ENCODE results near the gene CCDC192. TPM values are rescaled to one million over a fixed set of nuclear protein-coding genes. Genes with fewer than 3 reads are reported as not detected.

The CCDC192 gene
- total and polyA plus RNA-seq, 2 donors, result 0.09 to 0.11 TPM

DNA sequence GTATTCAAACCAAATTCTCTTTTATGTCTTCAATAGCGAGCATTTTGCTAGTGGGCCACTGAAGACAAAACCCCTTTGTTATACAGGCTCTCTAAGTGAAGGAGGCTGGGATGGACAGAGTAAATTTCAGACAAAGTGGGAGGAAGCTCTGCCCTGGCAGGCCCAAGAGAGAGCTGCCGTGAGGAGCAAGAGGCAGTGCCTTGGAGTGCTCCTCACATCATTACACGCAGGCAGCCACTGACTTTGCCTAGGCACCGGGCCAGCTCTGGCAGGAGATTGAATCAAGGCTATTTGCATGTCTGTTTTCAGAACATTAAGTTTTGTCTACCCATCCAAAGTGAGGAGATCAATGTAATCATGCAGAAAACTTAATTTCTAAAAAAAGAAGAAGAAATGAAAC, 167.7 kb downstream of the CCDC192 start:
- Histone ChIP-seq H3K9me3 (ENCODE audit: control insufficient read depth in 2 of 2, insufficient read depth in 1 of 2, low read length in 1 of 2) (no peaks in the 10 kb centered on the region), H3K27me3 (ENCODE audit: control insufficient read depth in 2 of 2, insufficient read depth in 1 of 2, low read length in 1 of 2) (no peaks in the 10 kb centered on the region), H3K4me1 (ENCODE audit: control insufficient read depth in 2 of 2, insufficient read depth in 2 of 2, low read length in 2 of 2) (peaks cover 0 to 5% of the 10 kb centered on the region in 2 donors), H3K27ac (ENCODE audit: low read depth in 1 of 2, low read length in 1 of 2) (no peak overlapping the region), H3K4me3 (ENCODE audit: low read length in 2 of 2) (no peak overlapping the region), H3K36me3 (ENCODE audit: control insufficient read depth in 2 of 2, insufficient read depth in 2 of 2, low read length in 1 of 2) (no peaks in the 10 kb centered on the region)
- no peak for DNase-seq (ENCODE audit: low read depth in 6 of 9, low spot score in 9 of 9)
- WGBS, result 95% methylated on average over 4 of the region's 4 CpGs

DNA sequence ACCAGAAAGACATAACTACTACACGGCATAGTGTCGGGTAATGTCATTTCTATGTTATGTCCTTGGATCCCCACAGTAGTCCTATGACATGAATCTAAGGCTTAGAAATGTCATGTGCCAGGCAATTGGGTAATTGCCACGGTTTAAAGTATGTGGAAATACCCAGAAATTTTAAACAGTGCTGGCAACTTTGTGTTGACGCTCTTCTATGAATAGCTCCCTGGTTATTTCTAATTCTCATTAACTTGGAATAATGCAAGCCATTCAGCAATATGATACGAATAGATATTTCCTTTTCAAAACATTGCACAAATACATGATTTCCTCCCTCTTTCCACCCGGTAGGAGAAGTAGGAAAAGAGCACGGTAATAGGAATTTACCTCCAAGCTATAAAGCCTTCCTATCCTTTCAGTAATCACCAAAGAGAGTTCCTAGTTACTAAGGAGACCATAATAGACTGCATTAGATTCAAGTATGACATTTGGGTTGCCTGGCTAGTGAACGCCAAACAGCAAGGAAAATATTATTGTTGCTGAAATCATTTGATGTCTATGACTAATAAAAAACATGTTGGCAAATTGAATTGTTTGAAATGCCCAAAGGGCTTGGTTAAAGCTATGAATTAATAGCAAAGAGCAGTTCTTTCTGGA, 168.4 kb downstream of the CCDC192 start:
- Histone ChIP-seq H3K9me3 (ENCODE audit: control insufficient read depth in 2 of 2, insufficient read depth in 1 of 2, low read length in 1 of 2) (no peaks in the 10 kb centered on the region), H3K4me1 (ENCODE audit: control insufficient read depth in 2 of 2, insufficient read depth in 2 of 2, low read length in 2 of 2) (peaks cover 0 to 5% of the 10 kb centered on the region in 2 donors), H3K4me3 (ENCODE audit: low read length in 2 of 2) (no peak overlapping the region), H3K36me3 (ENCODE audit: control insufficient read depth in 2 of 2, insufficient read depth in 2 of 2, low read length in 1 of 2) (no peaks in the 10 kb centered on the region), H3K27me3 (ENCODE audit: control insufficient read depth in 2 of 2, insufficient read depth in 1 of 2, low read length in 1 of 2) (no peaks in the 10 kb centered on the region), H3K27ac (ENCODE audit: low read depth in 1 of 2, low read length in 1 of 2) (no peak overlapping the region)
- 88% methylated on average over 8 of the region's 8 CpGs for WGBS
- DNase-seq (ENCODE audit: low read depth in 6 of 9, low spot score in 9 of 9), result no peak

DNA sequence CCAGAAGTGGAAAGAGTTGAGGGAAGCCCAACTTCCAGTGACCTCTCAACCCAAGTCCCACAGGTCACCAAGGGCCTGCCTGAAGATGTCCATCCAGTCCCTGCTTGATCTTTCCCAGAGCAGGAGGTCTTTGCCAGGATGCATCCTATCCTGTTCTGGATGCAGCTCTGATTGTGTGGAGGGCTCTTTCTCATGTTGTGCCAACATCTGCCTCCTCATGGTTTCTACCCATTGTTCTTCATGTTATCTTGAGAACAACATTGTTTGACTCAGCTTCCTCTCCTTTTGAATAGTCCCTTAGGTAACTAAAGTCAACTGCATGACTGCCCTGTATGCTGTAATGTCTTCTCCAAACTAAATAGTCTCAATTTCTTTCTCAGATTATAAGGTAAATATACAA, 169.3 kb downstream of the CCDC192 start:
- no peak overlapping the region for H3K27ac ChIP-seq (ENCODE audit: low read depth in 1 of 2, low read length in 1 of 2)
- H3K27me3 ChIP-seq (ENCODE audit: control insufficient read depth in 2 of 2, insufficient read depth in 1 of 2, low read length in 1 of 2), result no peaks in the 10 kb centered on the region
- H3K4me1 ChIP-seq (ENCODE audit: control insufficient read depth in 2 of 2, insufficient read depth in 2 of 2, low read length in 2 of 2), result peaks cover 0 to 5% of the 10 kb centered on the region in 2 donors
- DNase-seq (ENCODE audit: low read depth in 6 of 9, low spot score in 9 of 9), result no peak
- H3K4me3 ChIP-seq (ENCODE audit: low read length in 2 of 2), result no peak overlapping the region
- H3K9me3 ChIP-seq (ENCODE audit: control insufficient read depth in 2 of 2, insufficient read depth in 1 of 2, low read length in 1 of 2), result no peaks in the 10 kb centered on the region
- no peaks in the 10 kb centered on the region for H3K36me3 ChIP-seq (ENCODE audit: control insufficient read depth in 2 of 2, insufficient read depth in 2 of 2, low read length in 1 of 2)

DNA sequence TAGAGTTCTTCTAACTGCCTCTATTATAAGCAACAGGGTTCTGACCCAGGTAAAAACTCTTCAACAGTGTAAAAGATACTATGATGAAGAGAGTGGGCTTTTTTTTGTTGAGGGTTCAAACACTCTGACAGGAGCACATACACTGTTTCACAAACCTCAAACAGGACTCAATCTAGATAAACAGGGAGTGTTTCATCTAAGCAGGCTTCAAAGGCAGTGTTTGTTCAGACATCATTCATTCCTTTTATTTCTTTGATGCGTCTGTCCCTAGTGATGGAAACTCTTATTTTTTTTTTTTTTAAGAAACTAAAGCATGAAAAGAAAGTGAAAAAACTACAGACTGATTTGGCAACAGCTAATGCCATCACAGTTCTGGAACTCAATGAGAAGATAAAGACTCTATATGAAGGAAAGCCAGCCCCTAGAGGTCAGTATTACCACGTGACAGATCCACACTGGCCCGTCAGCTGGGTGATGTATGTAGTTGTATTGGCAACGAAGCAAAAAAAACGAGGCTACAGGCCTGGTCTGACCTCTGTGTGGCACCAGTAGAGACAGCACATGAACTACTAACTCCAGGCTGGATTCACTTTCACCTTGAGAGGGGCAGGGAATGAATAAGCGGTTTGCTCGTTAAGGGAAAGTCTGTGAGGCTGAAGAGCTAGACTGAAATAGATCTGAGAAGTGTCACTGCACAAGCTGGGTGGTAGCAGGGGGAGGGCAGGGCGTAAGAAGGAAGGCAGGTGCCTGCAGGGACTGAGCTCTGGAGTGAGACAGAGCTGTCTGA, 172.2 kb downstream of the CCDC192 start:
- no peak overlapping the region for H3K4me3 ChIP-seq (ENCODE audit: low read length in 2 of 2)
- H3K36me3 ChIP-seq (ENCODE audit: control insufficient read depth in 2 of 2, insufficient read depth in 2 of 2, low read length in 1 of 2), result no peaks in the 10 kb centered on the region
- H3K27ac ChIP-seq (ENCODE audit: low read depth in 1 of 2, low read length in 1 of 2), result peak overlapping the region in 1 of 2 donors; percentile 52
- WGBS, result 23% methylated on average over 8 of the region's 8 CpGs
- no peaks in the 10 kb centered on the region for H3K27me3 ChIP-seq (ENCODE audit: control insufficient read depth in 2 of 2, insufficient read depth in 1 of 2, low read length in 1 of 2)
- H3K9me3 ChIP-seq (ENCODE audit: control insufficient read depth in 2 of 2, insufficient read depth in 1 of 2, low read length in 1 of 2), result no peaks in the 10 kb centered on the region
- peaks cover 0 to 5% of the 10 kb centered on the region in 2 donors for H3K4me1 ChIP-seq (ENCODE audit: control insufficient read depth in 2 of 2, insufficient read depth in 2 of 2, low read length in 2 of 2)
- DNase-seq (ENCODE audit: low read depth in 6 of 9, low spot score in 9 of 9), result peak; percentile 3 to 57 (median 21)

DNA sequence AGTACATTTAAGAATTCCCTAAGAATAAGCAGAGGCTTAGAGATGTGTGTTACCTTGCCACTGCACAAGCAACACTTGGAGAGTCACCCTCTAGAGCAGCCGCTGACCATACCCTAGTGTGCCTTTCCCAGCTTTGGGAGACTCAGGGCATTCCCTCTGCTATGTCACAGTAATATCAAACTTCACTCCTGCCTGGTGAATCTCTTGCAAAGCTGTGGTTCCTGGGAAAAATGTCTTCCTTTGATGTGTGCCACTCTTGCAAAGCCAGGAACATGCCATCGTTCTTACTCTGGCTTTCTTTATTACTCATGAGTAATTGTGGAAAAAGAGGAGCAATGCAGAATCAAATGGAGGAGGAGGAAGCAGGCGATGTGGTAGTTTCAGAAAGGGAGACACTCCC, 173.2 kb downstream of the CCDC192 start:
- 92% methylated on average over 3 of the region's 3 CpGs for WGBS

DNA sequence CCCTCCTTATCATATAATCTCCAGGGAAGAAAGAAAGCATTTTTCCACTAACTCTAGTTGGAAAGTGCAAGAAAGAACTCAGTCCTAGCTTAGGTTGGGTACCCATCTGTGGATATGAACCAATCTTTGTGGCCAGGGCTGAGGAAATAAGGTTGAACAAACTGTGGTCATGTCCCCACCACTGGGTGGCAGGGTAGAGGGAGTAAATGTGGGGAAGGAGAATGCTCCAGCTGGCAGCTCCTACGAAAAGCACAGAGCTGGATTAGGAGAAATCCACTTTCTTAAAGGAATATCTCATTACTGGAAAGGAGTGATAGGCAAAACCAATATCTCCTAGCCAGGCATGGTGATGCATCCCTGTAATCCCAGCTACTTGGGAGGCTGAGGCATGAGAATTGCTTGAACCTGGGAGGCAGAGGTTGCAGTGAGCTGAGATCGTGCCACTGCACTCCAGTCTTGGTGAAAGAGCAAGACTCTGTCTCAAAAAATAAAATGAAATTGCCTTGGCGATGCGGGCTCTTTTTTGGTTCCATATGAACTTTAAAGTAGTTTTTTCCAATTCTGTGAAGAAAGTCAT, 175.1 kb downstream of the CCDC192 start:
- Histone ChIP-seq H3K4me1 (ENCODE audit: control insufficient read depth in 2 of 2, insufficient read depth in 2 of 2, low read length in 2 of 2) (peaks cover 0 to 5% of the 10 kb centered on the region in 2 donors), H3K36me3 (ENCODE audit: control insufficient read depth in 2 of 2, insufficient read depth in 2 of 2, low read length in 1 of 2) (no peaks in the 10 kb centered on the region), H3K4me3 (ENCODE audit: low read length in 2 of 2) (no peak overlapping the region), H3K9me3 (ENCODE audit: control insufficient read depth in 2 of 2, insufficient read depth in 1 of 2, low read length in 1 of 2) (no peaks in the 10 kb centered on the region), H3K27me3 (ENCODE audit: control insufficient read depth in 2 of 2, insufficient read depth in 1 of 2, low read length in 1 of 2) (no peaks in the 10 kb centered on the region), H3K27ac (ENCODE audit: low read depth in 1 of 2, low read length in 1 of 2) (no peak overlapping the region)
- peak in 2 of 9 donors; percentile 3 to 26 for DNase-seq (ENCODE audit: low read depth in 6 of 9, low spot score in 9 of 9)
- 77% methylated on average over 4 of the region's 4 CpGs for WGBS

More for the DNA sequence above, 173.2 kb downstream of the CCDC192 start:
- Histone ChIP-seq H3K27ac (ENCODE audit: low read depth in 1 of 2, low read length in 1 of 2) (no peak overlapping the region), H3K27me3 (ENCODE audit: control insufficient read depth in 2 of 2, insufficient read depth in 1 of 2, low read length in 1 of 2) (no peaks in the 10 kb centered on the region), H3K9me3 (ENCODE audit: control insufficient read depth in 2 of 2, insufficient read depth in 1 of 2, low read length in 1 of 2) (no peaks in the 10 kb centered on the region), H3K4me3 (ENCODE audit: low read length in 2 of 2) (no peak overlapping the region), H3K4me1 (ENCODE audit: control insufficient read depth in 2 of 2, insufficient read depth in 2 of 2, low read length in 2 of 2) (peaks cover 0 to 5% of the 10 kb centered on the region in 2 donors), H3K36me3 (ENCODE audit: control insufficient read depth in 2 of 2, insufficient read depth in 2 of 2, low read length in 1 of 2) (no peaks in the 10 kb centered on the region)
- no peak for DNase-seq (ENCODE audit: low read depth in 6 of 9, low spot score in 9 of 9)

DNA sequence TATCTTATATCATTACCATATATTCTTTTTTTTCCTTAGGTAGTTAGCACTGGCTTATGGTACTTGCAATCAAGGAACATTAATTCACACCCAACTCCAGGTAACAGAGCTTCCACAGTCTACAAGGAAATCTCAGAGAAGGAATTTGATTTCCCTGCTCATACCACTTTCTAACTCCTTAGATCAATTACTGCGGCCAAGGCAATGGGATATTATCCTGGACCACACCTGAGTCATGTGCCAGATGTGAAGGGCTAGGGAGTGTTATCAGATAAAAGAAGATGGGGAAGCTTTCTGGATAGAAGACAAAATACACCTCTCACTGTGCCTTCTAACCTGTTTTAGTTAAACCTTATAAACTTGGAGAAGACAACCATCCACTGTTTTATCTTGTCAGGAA, 181.2 kb downstream of the CCDC192 start:
- Histone ChIP-seq H3K9me3 (ENCODE audit: control insufficient read depth in 2 of 2, insufficient read depth in 1 of 2, low read length in 1 of 2) (no peaks in the 10 kb centered on the region), H3K27ac (ENCODE audit: low read depth in 1 of 2, low read length in 1 of 2) (no peak overlapping the region), H3K27me3 (ENCODE audit: control insufficient read depth in 2 of 2, insufficient read depth in 1 of 2, low read length in 1 of 2) (no peaks in the 10 kb centered on the region), H3K4me3 (ENCODE audit: low read length in 2 of 2) (no peak overlapping the region), H3K36me3 (ENCODE audit: control insufficient read depth in 2 of 2, insufficient read depth in 2 of 2, low read length in 1 of 2) (no peaks in the 10 kb centered on the region), H3K4me1 (ENCODE audit: control insufficient read depth in 2 of 2, insufficient read depth in 2 of 2, low read length in 2 of 2) (no peaks in the 10 kb centered on the region)
- no peak for DNase-seq (ENCODE audit: low read depth in 6 of 9, low spot score in 9 of 9)
- 99% methylated on average over 1 of the region's 1 CpG for WGBS

DNA sequence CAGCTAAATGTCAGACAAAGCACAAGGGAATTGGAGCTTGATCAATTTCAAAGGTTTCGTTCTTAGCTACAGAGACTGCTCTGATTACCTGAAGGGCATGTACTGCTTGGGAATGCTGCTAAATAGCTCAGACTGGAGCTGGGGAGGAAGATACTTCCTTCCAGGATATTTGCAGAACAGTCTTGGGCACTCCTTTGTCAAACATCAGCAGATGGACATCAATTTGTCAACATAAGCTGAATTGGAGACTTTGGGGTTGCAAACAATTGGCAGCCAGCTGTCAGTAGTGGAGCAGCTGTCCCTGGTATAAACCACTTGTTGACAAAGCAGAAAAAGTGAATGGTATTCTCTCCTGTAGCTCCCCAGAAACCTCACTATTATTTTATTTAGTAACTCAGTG, 182.0 kb downstream of the CCDC192 start:
- Histone ChIP-seq H3K4me3 (ENCODE audit: low read length in 2 of 2) (no peak overlapping the region), H3K4me1 (ENCODE audit: control insufficient read depth in 2 of 2, insufficient read depth in 2 of 2, low read length in 2 of 2) (no peaks in the 10 kb centered on the region), H3K27me3 (ENCODE audit: control insufficient read depth in 2 of 2, insufficient read depth in 1 of 2, low read length in 1 of 2) (no peaks in the 10 kb centered on the region), H3K36me3 (ENCODE audit: control insufficient read depth in 2 of 2, insufficient read depth in 2 of 2, low read length in 1 of 2) (no peaks in the 10 kb centered on the region), H3K9me3 (ENCODE audit: control insufficient read depth in 2 of 2, insufficient read depth in 1 of 2, low read length in 1 of 2) (no peaks in the 10 kb centered on the region), H3K27ac (ENCODE audit: low read depth in 1 of 2, low read length in 1 of 2) (no peak overlapping the region)
- 93% methylated on average over 1 of the region's 1 CpG for WGBS
- DNase-seq (ENCODE audit: low read depth in 6 of 9, low spot score in 9 of 9), result no peak

DNA sequence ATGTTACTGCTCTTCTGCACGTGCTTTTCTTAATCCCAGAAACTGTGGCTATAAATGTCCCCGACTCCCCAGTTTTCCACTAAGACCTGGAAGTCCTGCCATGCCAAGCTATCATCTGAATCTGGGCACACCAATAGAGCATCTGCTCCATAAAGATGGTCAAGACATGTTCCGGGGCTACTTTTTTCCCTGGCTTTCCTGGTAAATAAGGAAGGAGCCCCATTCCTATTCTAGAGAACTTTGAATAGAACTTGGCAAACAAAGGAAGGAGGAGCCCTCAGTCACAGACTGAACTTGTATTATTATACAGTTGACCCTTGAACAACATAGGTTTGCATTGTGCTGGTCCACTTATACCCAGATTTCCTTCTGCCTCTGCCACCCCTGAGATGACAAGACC, 182.9 kb downstream of the CCDC192 start:
- no peaks in the 10 kb centered on the region for H3K4me1 ChIP-seq (ENCODE audit: control insufficient read depth in 2 of 2, insufficient read depth in 2 of 2, low read length in 2 of 2)
- H3K4me3 ChIP-seq (ENCODE audit: low read length in 2 of 2), result no peak overlapping the region
- H3K27me3 ChIP-seq (ENCODE audit: control insufficient read depth in 2 of 2, insufficient read depth in 1 of 2, low read length in 1 of 2), result no peaks in the 10 kb centered on the region
- WGBS, result 95% methylated on average over 3 of the region's 3 CpGs
- H3K36me3 ChIP-seq (ENCODE audit: control insufficient read depth in 2 of 2, insufficient read depth in 2 of 2, low read length in 1 of 2), result no peaks in the 10 kb centered on the region
- no peaks in the 10 kb centered on the region for H3K9me3 ChIP-seq (ENCODE audit: control insufficient read depth in 2 of 2, insufficient read depth in 1 of 2, low read length in 1 of 2)
- H3K27ac ChIP-seq (ENCODE audit: low read depth in 1 of 2, low read length in 1 of 2), result no peak overlapping the region
- DNase-seq (ENCODE audit: low read depth in 6 of 9, low spot score in 9 of 9), result no peak
